Measurements from ENCODE around the gene RFTN2.

RFTN2 gene

DNA sequence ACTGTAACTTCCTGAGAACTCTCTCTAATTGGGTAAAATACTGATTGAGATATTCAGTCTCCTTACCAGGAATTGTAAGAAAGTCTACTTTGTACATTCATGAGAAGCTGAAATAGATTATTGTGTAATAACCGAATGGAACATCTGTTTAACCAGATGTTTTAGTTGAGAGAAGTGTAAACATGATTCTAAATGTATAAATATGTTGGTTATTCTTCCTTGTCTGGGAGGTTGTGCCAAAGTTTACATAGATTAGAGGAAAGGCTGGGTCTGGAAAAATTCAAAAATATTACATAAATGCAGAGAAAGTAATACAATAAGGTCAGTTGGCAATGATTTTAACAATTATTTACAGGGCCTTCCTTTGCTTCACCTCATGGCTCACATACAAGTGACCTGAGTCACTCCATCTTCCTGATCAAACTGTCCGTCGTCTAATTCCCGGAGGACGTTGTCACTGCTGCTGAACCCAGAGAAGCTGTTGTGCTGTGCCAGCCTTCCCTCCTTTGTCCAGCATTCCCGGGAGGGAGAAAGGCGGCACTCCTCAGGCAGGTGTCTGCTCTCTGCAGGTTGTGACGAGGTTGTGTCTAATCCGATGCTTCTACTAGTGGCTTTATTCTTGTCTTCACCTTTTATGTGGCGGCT lies 103.6 kb downstream of the RFTN2 start:
- DNase-seq (no peak), ATAC-seq (ENCODE audit: insufficient read depth, low read depth) (no peak)
- TF ChIP-seq, protein P1, sequence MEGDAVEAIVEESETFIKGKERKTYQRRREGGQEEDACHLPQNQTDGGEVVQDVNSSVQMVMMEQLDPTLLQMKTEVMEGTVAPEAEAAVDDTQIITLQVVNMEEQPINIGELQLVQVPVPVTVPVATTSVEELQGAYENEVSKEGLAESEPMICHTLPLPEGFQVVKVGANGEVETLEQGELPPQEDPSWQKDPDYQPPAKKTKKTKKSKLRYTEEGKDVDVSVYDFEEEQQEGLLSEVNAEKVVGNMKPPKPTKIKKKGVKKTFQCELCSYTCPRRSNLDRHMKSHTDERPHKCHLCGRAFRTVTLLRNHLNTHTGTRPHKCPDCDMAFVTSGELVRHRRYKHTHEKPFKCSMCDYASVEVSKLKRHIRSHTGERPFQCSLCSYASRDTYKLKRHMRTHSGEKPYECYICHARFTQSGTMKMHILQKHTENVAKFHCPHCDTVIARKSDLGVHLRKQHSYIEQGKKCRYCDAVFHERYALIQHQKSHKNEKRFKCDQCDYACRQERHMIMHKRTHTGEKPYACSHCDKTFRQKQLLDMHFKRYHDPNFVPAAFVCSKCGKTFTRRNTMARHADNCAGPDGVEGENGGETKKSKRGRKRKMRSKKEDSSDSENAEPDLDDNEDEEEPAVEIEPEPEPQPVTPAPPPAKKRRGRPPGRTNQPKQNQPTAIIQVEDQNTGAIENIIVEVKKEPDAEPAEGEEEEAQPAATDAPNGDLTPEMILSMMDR (IDR thresholded peaks at IDR 0.05; ENCODE audit: borderline replicate concordance, extremely low read depth, low read length, poor library complexity, severe bottlenecking), result no peak
- TF ChIP-seq EZH2 (IDR thresholded peaks at IDR 0.05; ENCODE audit: borderline replicate concordance, low read depth, low read length, severe bottlenecking), result no peak
- Histone ChIP-seq H4K20me1 (ENCODE audit: insufficient read depth, low read length) (no peaks in the 10 kb centered on the region), H3K27me3 (ENCODE audit: insufficient read depth, low read length, poor library complexity) (no peaks in the 10 kb centered on the region), H2AFZ (ENCODE audit: low read depth, low read length) (no peak overlapping the region), H3K9ac (ENCODE audit: low read depth, low read length) (no peak overlapping the region), H3K9me3 (ENCODE audit: insufficient read depth, low read length, severe bottlenecking) (peaks cover 11% of the 10 kb centered on the region), H3K79me2 (ENCODE audit: insufficient read depth, low read length) (no peaks in the 10 kb centered on the region), H3K36me3 (ENCODE audit: insufficient read depth, low read length) (0 out of 2 replicates have a peak, but pooled peaks cover 3% of the 10 kb centered on the region), H3K27ac (ENCODE audit: low read length) (no peak overlapping the region), H3K4me1 (ENCODE audit: insufficient read depth, low read length) (no peaks in the 10 kb centered on the region), H3K4me2 (ENCODE audit: insufficient read depth, low read length) (no peak overlapping the region), H3K4me3 (ENCODE audit: low read depth in 1 of 2, low read length in 2 of 2) (no peak overlapping the region)

DNA sequence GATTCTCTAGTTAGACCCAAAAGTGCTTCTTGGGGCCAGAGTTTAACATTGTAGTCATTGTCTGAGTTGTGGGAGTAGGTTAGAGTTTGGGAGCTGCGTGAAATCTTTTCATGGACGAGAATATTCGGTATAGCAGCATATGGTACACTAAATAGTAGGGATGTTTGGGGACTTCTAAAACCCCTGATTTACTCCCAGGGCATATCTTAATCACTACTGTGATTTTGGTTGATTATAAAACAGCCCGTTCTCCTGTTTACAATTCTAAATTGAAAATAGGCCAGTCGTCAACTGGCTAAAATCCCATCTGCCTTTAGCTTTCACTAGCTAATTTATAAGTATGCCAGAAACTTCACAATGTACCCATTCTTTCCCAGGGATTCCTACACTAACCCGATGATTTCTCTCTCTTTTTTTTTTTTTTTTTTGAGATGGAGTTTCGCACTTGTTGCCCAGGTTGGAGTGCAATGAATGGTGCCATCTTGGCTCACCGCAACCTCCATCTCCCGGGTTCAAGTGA lies 115.2 kb downstream of the RFTN2 start:
- H3K27me3 ChIP-seq (ENCODE audit: insufficient read depth, low read length, poor library complexity), result no peaks in the 10 kb centered on the region

DNA sequence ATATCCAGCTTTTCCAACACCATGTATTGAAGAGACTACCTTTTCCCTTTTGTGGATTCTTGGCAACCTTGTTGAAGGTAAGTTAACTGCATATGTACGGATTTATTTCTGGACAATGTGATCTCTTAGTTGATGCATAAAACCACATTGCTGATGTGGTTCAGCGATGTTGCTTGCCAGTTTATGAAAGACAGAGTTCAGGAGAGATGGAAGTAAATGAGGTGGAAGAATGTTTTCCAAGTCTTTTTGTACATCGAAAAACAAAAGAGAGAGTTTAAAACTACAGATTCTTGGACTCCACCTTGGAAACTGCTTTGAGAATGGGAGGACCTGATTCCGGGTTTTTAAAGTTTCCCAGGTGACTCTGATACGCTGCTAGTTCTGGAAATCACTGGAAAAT lies 115.7 kb downstream of the RFTN2 start:
- Histone ChIP-seq H2AFZ (ENCODE audit: low read depth, low read length) (no peak overlapping the region), H3K79me2 (ENCODE audit: insufficient read depth, low read length) (no peaks in the 10 kb centered on the region), H3K4me2 (ENCODE audit: insufficient read depth, low read length) (no peak overlapping the region), H4K20me1 (ENCODE audit: insufficient read depth, low read length) (no peaks in the 10 kb centered on the region), H3K27ac (ENCODE audit: low read length) (no peak overlapping the region), H3K9ac (ENCODE audit: low read depth, low read length) (no peak overlapping the region), H3K9me3 (ENCODE audit: insufficient read depth, low read length, severe bottlenecking) (no peaks in the 10 kb centered on the region), H3K4me3 (ENCODE audit: low read depth in 1 of 2, low read length in 2 of 2) (no peak overlapping the region), H3K4me1 (ENCODE audit: insufficient read depth, low read length) (no peaks in the 10 kb centered on the region), H3K27me3 (ENCODE audit: insufficient read depth, low read length, poor library complexity) (no peaks in the 10 kb centered on the region), H3K36me3 (ENCODE audit: insufficient read depth, low read length) (peaks cover 21% of the 10 kb centered on the region)
- TF ChIP-seq, protein P1 (IDR thresholded peaks at IDR 0.05; ENCODE audit: borderline replicate concordance, extremely low read depth, low read length, poor library complexity, severe bottlenecking), result no peak
- no peak for TF ChIP-seq EZH2 (IDR thresholded peaks at IDR 0.05; ENCODE audit: borderline replicate concordance, low read depth, low read length, severe bottlenecking)
- ATAC-seq (ENCODE audit: insufficient read depth, low read depth), result no peak
- no peak for DNase-seq

More for the DNA sequence above, 115.2 kb downstream of the RFTN2 start:
- Histone ChIP-seq H3K9me3 (ENCODE audit: insufficient read depth, low read length, severe bottlenecking) (no peaks in the 10 kb centered on the region), H4K20me1 (ENCODE audit: insufficient read depth, low read length) (no peaks in the 10 kb centered on the region), H3K4me1 (ENCODE audit: insufficient read depth, low read length) (no peaks in the 10 kb centered on the region), H3K4me2 (ENCODE audit: insufficient read depth, low read length) (no peak overlapping the region), H3K79me2 (ENCODE audit: insufficient read depth, low read length) (no peaks in the 10 kb centered on the region), H3K9ac (ENCODE audit: low read depth, low read length) (no peak overlapping the region), H3K36me3 (ENCODE audit: insufficient read depth, low read length) (peaks cover 20% of the 10 kb centered on the region), H3K4me3 (ENCODE audit: low read depth in 1 of 2, low read length in 2 of 2) (no peak overlapping the region), H2AFZ (ENCODE audit: low read depth, low read length) (no peak overlapping the region), H3K27ac (ENCODE audit: low read length) (no peak overlapping the region)
- no peak for ATAC-seq (ENCODE audit: insufficient read depth, low read depth)
- TF ChIP-seq, protein P1 (IDR thresholded peaks at IDR 0.05; ENCODE audit: borderline replicate concordance, extremely low read depth, low read length, poor library complexity, severe bottlenecking), result no peak
- no peak for TF ChIP-seq EZH2 (IDR thresholded peaks at IDR 0.05; ENCODE audit: borderline replicate concordance, low read depth, low read length, severe bottlenecking)
- no peak for DNase-seq
